ENCODE results near the gene NCAPD2.

DNA sequence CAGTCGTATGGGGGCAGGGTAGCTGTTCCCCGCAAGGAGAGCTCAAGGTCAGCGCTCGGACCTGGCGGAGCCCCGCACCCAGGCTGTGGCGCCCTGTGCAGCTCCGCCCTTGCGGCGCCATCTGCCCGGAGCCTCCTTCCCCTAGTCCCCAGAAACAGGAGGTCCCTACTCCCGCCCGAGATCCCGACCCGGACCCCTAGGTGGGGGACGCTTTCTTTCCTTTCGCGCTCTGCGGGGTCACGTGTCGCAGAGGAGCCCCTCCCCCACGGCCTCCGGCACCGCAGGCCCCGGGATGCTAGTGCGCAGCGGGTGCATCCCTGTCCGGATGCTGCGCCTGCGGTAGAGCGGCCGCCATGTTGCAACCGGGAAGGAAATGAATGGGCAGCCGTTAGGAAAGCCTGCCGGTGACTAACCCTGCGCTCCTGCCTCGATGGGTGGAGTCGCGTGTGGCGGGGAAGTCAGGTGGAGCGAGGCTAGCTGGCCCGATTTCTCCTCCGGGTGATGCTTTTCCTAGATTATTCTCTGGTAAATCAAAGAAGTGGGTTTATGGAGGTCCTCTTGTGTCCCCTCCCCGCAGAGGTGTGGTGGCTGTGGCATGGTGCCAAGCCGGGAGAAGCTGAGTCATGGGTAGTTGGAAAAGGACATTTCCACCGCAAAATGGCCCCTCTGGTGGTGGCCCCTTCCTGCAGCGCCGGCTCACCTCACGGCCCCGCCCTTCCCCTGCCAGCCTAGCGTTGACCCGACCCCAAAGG, 41.2 kb downstream of the NCAPD2 start:
- TF ChIP-seq POLR2AphosphoS5 (IDR thresholded peaks at IDR 0.05; ENCODE audit: low read depth) (peak; percentile 93), GABPA (IDR thresholded peaks at IDR 0.05; ENCODE audit: low read depth) (0 out of 2 replicates have a peak, but pooled peaks have one; percentile 16), SPI1 (IDR thresholded peaks at IDR 0.05; ENCODE audit: borderline replicate concordance, low read depth) (no peak)
- TF ChIP-seq, protein P1, sequence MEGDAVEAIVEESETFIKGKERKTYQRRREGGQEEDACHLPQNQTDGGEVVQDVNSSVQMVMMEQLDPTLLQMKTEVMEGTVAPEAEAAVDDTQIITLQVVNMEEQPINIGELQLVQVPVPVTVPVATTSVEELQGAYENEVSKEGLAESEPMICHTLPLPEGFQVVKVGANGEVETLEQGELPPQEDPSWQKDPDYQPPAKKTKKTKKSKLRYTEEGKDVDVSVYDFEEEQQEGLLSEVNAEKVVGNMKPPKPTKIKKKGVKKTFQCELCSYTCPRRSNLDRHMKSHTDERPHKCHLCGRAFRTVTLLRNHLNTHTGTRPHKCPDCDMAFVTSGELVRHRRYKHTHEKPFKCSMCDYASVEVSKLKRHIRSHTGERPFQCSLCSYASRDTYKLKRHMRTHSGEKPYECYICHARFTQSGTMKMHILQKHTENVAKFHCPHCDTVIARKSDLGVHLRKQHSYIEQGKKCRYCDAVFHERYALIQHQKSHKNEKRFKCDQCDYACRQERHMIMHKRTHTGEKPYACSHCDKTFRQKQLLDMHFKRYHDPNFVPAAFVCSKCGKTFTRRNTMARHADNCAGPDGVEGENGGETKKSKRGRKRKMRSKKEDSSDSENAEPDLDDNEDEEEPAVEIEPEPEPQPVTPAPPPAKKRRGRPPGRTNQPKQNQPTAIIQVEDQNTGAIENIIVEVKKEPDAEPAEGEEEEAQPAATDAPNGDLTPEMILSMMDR (IDR thresholded peaks at IDR 0.05; ENCODE audit: insufficient read depth, low read length): no peak
- TF ChIP-seq, protein P2, sequence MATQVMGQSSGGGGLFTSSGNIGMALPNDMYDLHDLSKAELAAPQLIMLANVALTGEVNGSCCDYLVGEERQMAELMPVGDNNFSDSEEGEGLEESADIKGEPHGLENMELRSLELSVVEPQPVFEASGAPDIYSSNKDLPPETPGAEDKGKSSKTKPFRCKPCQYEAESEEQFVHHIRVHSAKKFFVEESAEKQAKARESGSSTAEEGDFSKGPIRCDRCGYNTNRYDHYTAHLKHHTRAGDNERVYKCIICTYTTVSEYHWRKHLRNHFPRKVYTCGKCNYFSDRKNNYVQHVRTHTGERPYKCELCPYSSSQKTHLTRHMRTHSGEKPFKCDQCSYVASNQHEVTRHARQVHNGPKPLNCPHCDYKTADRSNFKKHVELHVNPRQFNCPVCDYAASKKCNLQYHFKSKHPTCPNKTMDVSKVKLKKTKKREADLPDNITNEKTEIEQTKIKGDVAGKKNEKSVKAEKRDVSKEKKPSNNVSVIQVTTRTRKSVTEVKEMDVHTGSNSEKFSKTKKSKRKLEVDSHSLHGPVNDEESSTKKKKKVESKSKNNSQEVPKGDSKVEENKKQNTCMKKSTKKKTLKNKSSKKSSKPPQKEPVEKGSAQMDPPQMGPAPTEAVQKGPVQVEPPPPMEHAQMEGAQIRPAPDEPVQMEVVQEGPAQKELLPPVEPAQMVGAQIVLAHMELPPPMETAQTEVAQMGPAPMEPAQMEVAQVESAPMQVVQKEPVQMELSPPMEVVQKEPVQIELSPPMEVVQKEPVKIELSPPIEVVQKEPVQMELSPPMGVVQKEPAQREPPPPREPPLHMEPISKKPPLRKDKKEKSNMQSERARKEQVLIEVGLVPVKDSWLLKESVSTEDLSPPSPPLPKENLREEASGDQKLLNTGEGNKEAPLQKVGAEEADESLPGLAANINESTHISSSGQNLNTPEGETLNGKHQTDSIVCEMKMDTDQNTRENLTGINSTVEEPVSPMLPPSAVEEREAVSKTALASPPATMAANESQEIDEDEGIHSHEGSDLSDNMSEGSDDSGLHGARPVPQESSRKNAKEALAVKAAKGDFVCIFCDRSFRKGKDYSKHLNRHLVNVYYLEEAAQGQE (IDR thresholded peaks at IDR 0.05; ENCODE audit: insufficient replicate concordance, low read depth): no peak

Data from HL-60 (cell line).